Naive thymus-derived CD4-positive, alpha-beta T cell (primary cell): Measurements from ENCODE around the gene SYN1. TPM values are rescaled to one million over a fixed set of nuclear protein-coding genes. Genes with fewer than 3 reads are reported as not detected.

Experiments used
- ATAC-seq: fragments of 150-1000 bp; cut with Tn5 transposase; 2 replicates; pipeline ENCODE4 v1.10.0; 2021; ENCODE audit warnings: mild to moderate bottlenecking, moderate library complexity
- CTCF ChIA-PET: fragments of 350-600 bp; sonication (Branson Sonifier 250); formaldehyde crosslinking; loops from one replicate; lab custom pipeline; 2021; ENCODE audit warnings: antibody characterized with exemption; lab: Charles Lee
- POLR2A ChIA-PET: fragments of 350-600 bp; sonication (Branson Sonifier 250); formaldehyde crosslinking; loops from one replicate; lab custom pipeline; 2021; ENCODE audit warnings: antibody characterized with exemption, inconsistent platforms; lab: Charles Lee
- DNase-seq, 9 donors: peaks; one replicate each; pipeline versions ENCODE4 v3.0.0 to v3.0.0-alpha.2; 2020 to 2022; ENCODE audit warnings: mixed read lengths in 1 of 9
- H3K27ac ChIP-seq: one replicate; pipeline ENCODE4 v1.7.0; 2013; ENCODE audit warnings: mild to moderate bottlenecking, low read depth, low read length, moderate library complexity
- H3K27me3 ChIP-seq, 2 donors: one replicate each; pipeline ENCODE4 v1.7.0; 2013; ENCODE audit warnings: low read length in 2 of 2, mild to moderate bottlenecking in 2 of 2, moderate library complexity in 2 of 2; ENCODE audit not compliant: control insufficient read depth in 2 of 2, insufficient read depth in 2 of 2
- H3K36me3 ChIP-seq, 3 experiments: 1 replicate in 2 of 3; 2 replicates in 1 of 3; pipeline ENCODE4 v1.7.0; 2013; ENCODE audit warnings: low read length in 3 of 3, mild to moderate bottlenecking in 3 of 3, moderate library complexity in 1 of 3; ENCODE audit not compliant: insufficient read depth in 3 of 3, control insufficient read depth in 2 of 3
- H3K4me1 ChIP-seq, 2 donors: one replicate each; pipeline ENCODE4 v1.7.0; 2013; ENCODE audit warnings: low read length in 2 of 2, mild to moderate bottlenecking in 2 of 2, moderate library complexity in 1 of 2; ENCODE audit not compliant: control insufficient read depth in 2 of 2, insufficient read depth in 2 of 2
- H3K4me3 ChIP-seq: 2 replicates; pipeline ENCODE4 v1.7.0; 2013; ENCODE audit warnings: mild to moderate bottlenecking, low read length
- H3K9me3 ChIP-seq, 3 experiments: 1 replicate in 2 of 3; 2 replicates in 1 of 3; pipeline ENCODE4 v1.7.0; 2013; ENCODE audit warnings: low read length in 3 of 3; ENCODE audit not compliant: control insufficient read depth in 2 of 3
- H3K27ac Mint-ChIP-seq, 9 donors: one replicate each; pipeline ENCODE4 v1.8.0; 2020 to 2022; ENCODE audit warnings: mixed read lengths in 9 of 9, mild to moderate bottlenecking in 8 of 9, moderate library complexity in 5 of 9, inconsistent platforms in 2 of 9
- H3K27me3 Mint-ChIP-seq, 5 donors: one replicate each; pipeline ENCODE4 v1.8.0; 2021 to 2022; ENCODE audit warnings: mixed read lengths in 5 of 5, mild to moderate bottlenecking in 1 of 5
- H3K36me3 Mint-ChIP-seq, 5 donors: one replicate each; pipeline ENCODE4 v1.8.0; 2020 to 2022; ENCODE audit warnings: mixed read lengths in 5 of 5, mild to moderate bottlenecking in 3 of 5, inconsistent platforms in 1 of 5
- H3K4me1 Mint-ChIP-seq, 7 donors: one replicate each; pipeline ENCODE4 v1.8.0; 2020 to 2022; ENCODE audit warnings: mixed read lengths in 7 of 7, mild to moderate bottlenecking in 3 of 7, inconsistent platforms in 1 of 7
- H3K4me3 Mint-ChIP-seq, 10 donors: one replicate each; pipeline ENCODE4 v1.8.0; 2020 to 2022; ENCODE audit warnings: mild to moderate bottlenecking in 10 of 10, mixed read lengths in 10 of 10, moderate library complexity in 6 of 10, inconsistent platforms in 2 of 10
- H3K9me3 Mint-ChIP-seq, 11 donors: one replicate each; pipeline ENCODE4 v1.8.0; 2020 to 2022; ENCODE audit warnings: mixed read lengths in 11 of 11, mild to moderate bottlenecking in 4 of 11, inconsistent platforms in 1 of 11, moderate library complexity in 1 of 11
- intact Hi-C, 2 donors: fragments of 100-400 bp; cut with micrococcal nuclease; formaldehyde crosslinking; loops; one replicate each; pipeline ENCODE4 v1.15.1; 2023
- polyA plus RNA-seq, 2 donors: library from polyadenylated mRNA; unstranded; fragments of 300-500 nt; fragmentation: Illumina TruSeq; gene quantifications; one replicate each; pipeline ENCODE4 v1.2.3, GENCODE V29; 2021
- total RNA-seq, 6 experiments: library from RNA in 5 of 6; stranded (reverse) in 5 of 6; gene quantifications; 1 replicate in 5 of 6; 2 replicates in 1 of 6; pipeline ENCODE4 v1.2.3 and lab custom pipeline; 2021 to 2026

The SYN1 gene
- total and polyA plus RNA-seq, 7 experiments from 2014 or later: 0.24 to 1.5 (median 0.74) TPM

GRCh38 chrX:47597222-47597621 is 22.4 kb downstream of the SYN1 start:
- Mint-ChIP-seq H3K4me1 (peaks cover 4 to 23% (median 18%) of the 10 kb centered on the region in 7 donors), H3K4me3 (peak overlapping the region in 1 of 10 donors; percentile 17), H3K27ac (peak overlapping the region in 2 of 9 donors; percentile 2 to 88), H3K27me3 (peaks cover 0 to 9% (median 0%) of the 10 kb centered on the region in 5 donors), H3K36me3 (peaks cover 5 to 14% (median 6%) of the 10 kb centered on the region in 5 donors), H3K9me3 (peaks cover 0 to 52% (median 21%) of the 10 kb centered on the region in 11 donors)
- ATAC-seq: no peak
- no peak for DNase-seq
- Histone ChIP-seq H3K27me3 (no peaks in the 10 kb centered on the region), H3K36me3 (no peaks in the 10 kb centered on the region), H3K9me3 (peaks cover 0 to 6% (median 0%) of the 10 kb centered on the region in 3 experiments), H3K4me1 (peaks cover 0 to 10% of the 10 kb centered on the region in 2 donors), H3K4me3 (no peak overlapping the region), H3K27ac (no peak overlapping the region)
- ChIA-PET CTCF (no interaction called here), POLR2A (interaction anchor here (0.6 to 2.1 kb wide), 2 partner anchors 10 to 53 kb away, joined by 3 to 5 read pairs; partner anchors contain the start of gene ELK1)
- intact Hi-C loops: no loop called here

GRCh38 chrX:47596256-47596655 is 23.4 kb downstream of the SYN1 start:
- no peaks in the 10 kb centered on the region for H3K27me3 ChIP-seq
- intact Hi-C loops: loop anchor here in 1 of 2 donors (1.0 kb wide), 1 partner anchor 14 kb away; the partner anchor contains the start of gene TIMP1
- H3K27ac ChIP-seq: peak overlapping the region; percentile 7
- H3K36me3 ChIP-seq: no peaks in the 10 kb centered on the region
- no peak overlapping the region for H3K4me3 ChIP-seq
- peak overlapping the region in 8 of 10 donors; percentile 39 to 72 (median 55) for H3K4me3 Mint-ChIP-seq
- peaks cover 0 to 6% (median 0%) of the 10 kb centered on the region in 5 donors for H3K27me3 Mint-ChIP-seq
- ATAC-seq (no peak), DNase-seq (no peak)
- H3K36me3 Mint-ChIP-seq: peaks cover 5 to 14% (median 6%) of the 10 kb centered on the region in 5 donors
- peaks cover 0 to 47% (median 21%) of the 10 kb centered on the region in 11 donors for H3K9me3 Mint-ChIP-seq
- POLR2A ChIA-PET: interaction anchor here (0.8 to 2.1 kb wide), 9 partner anchors 12 to 467 kb away, joined by 3 to 9 read pairs (median 4); partner anchors contain the start of gene ELK1
- H3K27ac Mint-ChIP-seq: peak overlapping the region; percentile 59 to 90 (median 82)
- peaks cover 0 to 6% (median 0%) of the 10 kb centered on the region in 3 experiments for H3K9me3 ChIP-seq
- CTCF ChIA-PET: no interaction called here
- peaks cover 0 to 10% of the 10 kb centered on the region in 2 donors for H3K4me1 ChIP-seq
- peaks cover 4 to 23% (median 18%) of the 10 kb centered on the region in 7 donors for H3K4me1 Mint-ChIP-seq

DNA sequence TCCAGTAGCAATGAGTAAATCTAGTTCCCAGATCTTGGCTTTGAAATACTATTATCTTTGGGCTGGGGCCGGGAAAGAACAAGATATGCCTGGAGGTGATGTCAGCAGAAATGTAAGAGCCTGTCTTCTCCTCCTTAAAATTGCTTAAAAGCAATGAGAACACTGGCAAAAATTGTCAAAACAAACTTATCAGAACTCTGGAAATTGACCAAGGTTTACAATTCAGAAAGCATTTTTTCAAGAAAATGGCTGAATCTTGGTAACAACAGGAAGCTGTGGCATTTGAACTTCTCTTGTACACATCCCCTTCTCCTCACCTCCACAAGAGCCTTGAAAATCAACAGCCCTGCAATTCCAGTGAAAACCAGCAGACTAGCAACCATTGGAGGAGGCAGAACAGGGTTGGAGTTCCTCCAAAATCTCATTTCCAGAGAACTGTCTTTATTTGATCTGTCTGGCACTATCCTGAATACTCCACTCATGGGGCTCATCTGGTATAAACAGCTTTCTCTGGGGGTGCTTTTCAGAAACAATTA is 23.9 kb downstream of the SYN1 start:
- H3K36me3 Mint-ChIP-seq: peaks cover 5 to 14% (median 6%) of the 10 kb centered on the region in 5 donors
- peaks cover 0 to 43% (median 20%) of the 10 kb centered on the region in 11 donors for H3K9me3 Mint-ChIP-seq
- peaks cover 4 to 23% (median 18%) of the 10 kb centered on the region in 7 donors for H3K4me1 Mint-ChIP-seq
- H3K4me3 ChIP-seq: no peak overlapping the region
- H3K4me1 ChIP-seq: peaks cover 0 to 10% of the 10 kb centered on the region in 2 donors
- ATAC-seq (no peak), DNase-seq (peak in 2 of 9 donors; percentile 24 to 27)
- H3K27me3 Mint-ChIP-seq: peaks cover 0 to 6% (median 0%) of the 10 kb centered on the region in 5 donors
- peak overlapping the region in 7 of 10 donors; percentile 47 to 72 (median 54) for H3K4me3 Mint-ChIP-seq
- ChIA-PET POLR2A (interaction anchor here (0.8 to 2.1 kb wide), 9 partner anchors 13 to 467 kb away, joined by 3 to 9 read pairs (median 4); partner anchors contain the start of gene ELK1), CTCF (no interaction called here)
- peaks cover 0 to 6% (median 0%) of the 10 kb centered on the region in 3 experiments for H3K9me3 ChIP-seq
- H3K27ac ChIP-seq: peak overlapping the region; percentile 7
- intact Hi-C loops: loop anchor here in 1 of 2 donors (1.0 kb wide), 1 partner anchor 13 kb away; the partner anchor contains the start of gene TIMP1
- no peaks in the 10 kb centered on the region for H3K36me3 ChIP-seq
- H3K27ac Mint-ChIP-seq: peak overlapping the region; percentile 59 to 90 (median 82)
- H3K27me3 ChIP-seq: no peaks in the 10 kb centered on the region

GRCh38 chrX:47593522-47593921 is 26.1 kb downstream of the SYN1 start:
- peaks cover 0 to 4% (median 0%) of the 10 kb centered on the region in 5 donors for H3K27me3 Mint-ChIP-seq
- ATAC-seq: no peak
- CTCF ChIA-PET: no interaction called here

DNA sequence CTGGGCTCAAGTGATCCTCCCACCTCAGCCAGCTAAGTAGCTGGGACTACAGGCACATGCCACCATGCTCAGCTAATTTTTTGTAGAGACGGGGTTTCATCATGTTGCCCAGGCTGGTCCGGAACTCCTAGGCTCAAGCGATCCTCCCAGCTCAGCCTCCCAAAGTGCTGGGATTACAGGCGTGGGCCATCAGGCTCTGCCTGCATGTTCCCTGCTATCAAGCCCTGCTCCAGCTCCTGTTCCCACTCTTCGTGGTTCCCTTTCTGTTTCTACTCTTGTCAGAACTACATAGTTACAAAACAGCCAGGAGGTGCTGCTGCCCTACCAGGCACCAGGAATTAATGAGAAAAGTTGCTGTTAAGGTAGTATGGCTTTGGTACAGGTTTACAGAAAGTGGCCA is 28.7 kb downstream of the SYN1 start:
- Histone ChIP-seq H3K36me3 (no peaks in the 10 kb centered on the region), H3K27ac (no peak overlapping the region), H3K27me3 (no peaks in the 10 kb centered on the region), H3K4me3 (no peak overlapping the region), H3K4me1 (peaks cover 0 to 3% of the 10 kb centered on the region in 2 donors), H3K9me3 (no peaks in the 10 kb centered on the region)
- Mint-ChIP-seq H3K9me3 (peaks cover 0 to 5% (median 0%) of the 10 kb centered on the region in 11 donors), H3K27me3 (no peaks in the 10 kb centered on the region), H3K4me3 (no peak overlapping the region), H3K4me1 (peaks cover under 1 to 11% (median 10%) of the 10 kb centered on the region in 7 donors), H3K27ac (peak overlapping the region in 1 of 9 donors; percentile 35), H3K36me3 (peaks cover 0 to under 1% (median 0%) of the 10 kb centered on the region in 5 donors)
- CTCF ChIA-PET: no interaction called here
- ATAC-seq (no peak), DNase-seq (no peak)
- intact Hi-C loops: no loop called here
- POLR2A ChIA-PET: no interaction called here

More at GRCh38 chrX:47593522-47593921, 26.1 kb downstream of the SYN1 start:
- H3K4me1 ChIP-seq: peaks cover 0 to 10% of the 10 kb centered on the region in 2 donors
- POLR2A ChIA-PET: no interaction called here
- H3K27me3 ChIP-seq: no peaks in the 10 kb centered on the region
- no peak overlapping the region for H3K4me3 ChIP-seq
- intact Hi-C loops: no loop called here
- H3K36me3 ChIP-seq: no peaks in the 10 kb centered on the region
- H3K9me3 Mint-ChIP-seq: peaks cover 0 to 27% (median 10%) of the 10 kb centered on the region in 11 donors
- no peak overlapping the region for H3K4me3 Mint-ChIP-seq
- no peak overlapping the region for H3K27ac ChIP-seq
- peaks cover 0 to 6% (median 0%) of the 10 kb centered on the region in 3 experiments for H3K9me3 ChIP-seq
- H3K27ac Mint-ChIP-seq: no peak overlapping the region
- peaks cover 5 to 14% (median 6%) of the 10 kb centered on the region in 5 donors for H3K36me3 Mint-ChIP-seq
- H3K4me1 Mint-ChIP-seq: peaks cover 4 to 23% (median 18%) of the 10 kb centered on the region in 7 donors
- DNase-seq: no peak

GRCh38 chrX:47587906-47588735 is 31.5 kb downstream of the SYN1 start:
- Mint-ChIP-seq H3K4me3 (no peak overlapping the region), H3K27me3 (no peaks in the 10 kb centered on the region), H3K9me3 (peaks cover 0 to 2% (median 0%) of the 10 kb centered on the region in 11 donors), H3K4me1 (peaks cover 5 to 16% (median 8%) of the 10 kb centered on the region in 7 donors), H3K36me3 (peaks cover 0 to 17% (median 0%) of the 10 kb centered on the region in 5 donors), H3K27ac (peak overlapping the region in 1 of 9 donors; percentile 62)
- ChIA-PET POLR2A (interaction anchor here (0.8 kb wide), 1 partner anchor 9 kb away, joined by 3 read pairs; no protein-coding TSS in a partner anchor), CTCF (no interaction called here)
- no peak for ATAC-seq
- Histone ChIP-seq H3K9me3 (no peaks in the 10 kb centered on the region), H3K36me3 (no peaks in the 10 kb centered on the region), H3K27ac (no peak overlapping the region), H3K27me3 (no peaks in the 10 kb centered on the region), H3K4me3 (no peak overlapping the region), H3K4me1 (no peaks in the 10 kb centered on the region)
- intact Hi-C loops: no loop called here
- DNase-seq: no peak
